ENCODE data around the gene OR6J1.

DNA sequence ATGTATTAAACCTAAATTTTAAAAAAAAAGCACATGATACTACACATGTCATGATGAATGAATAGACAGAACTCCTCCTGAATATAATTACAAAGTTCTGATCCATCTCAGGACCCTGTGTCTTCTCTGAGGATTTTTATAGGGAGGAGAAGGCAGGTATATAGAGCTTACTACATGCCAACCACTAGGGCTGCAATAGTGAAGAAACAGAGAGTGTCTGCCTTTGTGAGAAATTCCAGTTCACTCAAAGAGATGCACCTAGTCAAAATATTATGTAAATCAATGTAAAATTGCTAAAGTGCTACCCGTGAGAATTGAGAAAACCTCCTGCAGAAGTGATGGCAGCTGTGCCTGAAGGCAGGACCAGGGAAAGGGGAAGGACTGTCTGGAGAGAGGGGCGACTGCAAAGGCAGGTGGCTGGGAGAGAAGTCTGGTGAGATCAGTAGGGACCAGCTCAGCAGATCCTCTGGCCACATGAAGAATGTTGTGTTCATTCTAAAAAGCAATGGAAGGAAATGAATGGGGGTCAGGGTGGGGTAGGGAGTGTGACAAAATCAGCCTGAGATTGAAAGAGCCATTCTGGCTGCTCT, 31.0 kb downstream of the OR6J1 start:
- TF ChIP-seq CTCF (IDR thresholded peaks at IDR 0.05), result no peak
- TF ChIP-seq POLR2A (IDR thresholded peaks at IDR 0.05), result no peak
